Hepatocyte (in vitro differentiated cells): ENCODE results near the gene TRANK1. TPM values are rescaled to one million over a fixed set of nuclear protein-coding genes. Genes with fewer than 3 reads are reported as not detected.

ENCODE experiments used
- DNase-seq: peaks from one replicate; pipeline ENCODE4 v3.0.0-alpha.2; 2016; ENCODE audit warnings: low spot score
- H2AFZ ChIP-seq: fragments of 200-600 bp; sonication (generic); 2 replicates; pipeline ENCODE4 v1.6.0; 2016; ENCODE audit warnings: antibody characterized with exemption, mild to moderate bottlenecking
- H3K27ac ChIP-seq: fragments of 200-600 bp; sonication (generic); 2 replicates; pipeline ENCODE4 v1.5.1; 2016; ENCODE audit warnings: mild to moderate bottlenecking
- H3K27me3 ChIP-seq: fragments of 200-600 bp; sonication (generic); 2 replicates; pipeline ENCODE4 v1.6.1; 2016
- H3K36me3 ChIP-seq: fragments of 200-600 bp; sonication (generic); replicated peaks from 2 replicates; pipeline ENCODE4 v1.5.1; 2016; ENCODE audit warnings: low read depth; ENCODE audit not compliant: insufficient read depth
- H3K4me1 ChIP-seq: fragments of 200-600 bp; sonication (generic); 2 replicates; pipeline ENCODE4 v1.5.1; 2016; ENCODE audit warnings: mild to moderate bottlenecking, moderate library complexity; ENCODE audit not compliant: insufficient read depth
- H3K4me2 ChIP-seq: fragments of 200-600 bp; sonication (generic); 2 replicates; pipeline ENCODE4 v1.6.0; 2016
- H3K4me3 ChIP-seq: fragments of 200-600 bp; sonication (generic); 2 replicates; pipeline ENCODE4 v1.5.1; 2016; ENCODE audit warnings: mild to moderate bottlenecking
- H3K79me2 ChIP-seq: fragments of 200-600 bp; sonication (generic); 2 replicates; pipeline ENCODE4 v1.6.0; 2017; ENCODE audit warnings: mild to moderate bottlenecking
- H3K9me2 ChIP-seq: fragments of 200-600 bp; sonication (generic); replicated peaks from 2 replicates; pipeline ENCODE4 v1.6.0; 2017; ENCODE audit warnings: mild to moderate bottlenecking; ENCODE audit not compliant: insufficient read depth
- H3K9me3 ChIP-seq: fragments of 200-600 bp; sonication (generic); 2 replicates; pipeline ENCODE4 v1.5.1; 2016; ENCODE audit warnings: low read depth, mild to moderate bottlenecking
- H4K20me1 ChIP-seq: fragments of 200-600 bp; sonication (generic); 2 replicates; pipeline ENCODE4 v1.6.0; 2016; ENCODE audit warnings: mild to moderate bottlenecking; ENCODE audit not compliant: insufficient read depth, poor library complexity, severe bottlenecking
- CTCF ChIP-seq: fragments of 200-600 bp; sonication (generic); IDR thresholded peaks from 2 replicates; pipeline ENCODE4 v1.5.1; 2016; ENCODE audit warnings: antibody characterized with exemption, mild to moderate bottlenecking; ENCODE audit not compliant: poor library complexity
- EZH2 ChIP-seq: fragments of 200-600 bp; sonication (generic); IDR thresholded peaks from 2 replicates; pipeline ENCODE4 v1.6.1; 2016; ENCODE audit warnings: antibody characterized with exemption, mild to moderate bottlenecking, borderline replicate concordance
- EZH2phosphoT487 ChIP-seq: fragments of 200-600 bp; sonication (generic); IDR thresholded peaks from one replicate; pipeline ENCODE4 v1.6.1; 2018; ENCODE audit warnings: antibody characterized with exemption, mild to moderate bottlenecking, low read depth, moderate library complexity; ENCODE audit not compliant: unreplicated experiment, severe bottlenecking
- WGBS: methylation state at CpG from one replicate; pipeline ENCODE4 v1.1.6; 2016; ENCODE audit warnings: low lambda C conversion rate; ENCODE audit errors: missing lambda C conversion rate; 5-methylcytosine and 5-hydroxymethylcytosine counted together
- polyA plus RNA-seq: library from polyadenylated mRNA; unstranded; fragments of >200 nt; fragmentation: Nextera tagmentation; extraction: Ambion mirVana; gene quantifications from 2 replicates; pipeline ENCODE4 v1.2.1, GENCODE V29; 2016
- total RNA-seq: library from RNA; depleted of rRNA; stranded (reverse); fragments of >200 nt; gene quantifications from 2 replicates; pipeline ENCODE4 v1.2.3, GENCODE V29; 2014

Gene TRANK1
- total and polyA plus RNA-seq, 2 experiments from 2014 or later, result 8.5 to 19.9 TPM

- H2AFZ ChIP-seq, result no peak overlapping the region
- 87% methylated on average over 7 of the region's 7 CpGs for WGBS
- H4K20me1 ChIP-seq, result no peaks in the 10 kb centered on the region
- no peaks in the 10 kb centered on the region for H3K4me1 ChIP-seq
- H3K4me2 ChIP-seq, result no peak overlapping the region
- no peaks in the 10 kb centered on the region for H3K27me3 ChIP-seq
- no peak for DNase-seq
- H3K9me2 ChIP-seq, result no peaks in the 10 kb centered on the region
- H3K4me3 ChIP-seq, result no peak overlapping the region
- no peaks in the 10 kb centered on the region for H3K9me3 ChIP-seq
- H3K27ac ChIP-seq, result no peak overlapping the region
- H3K36me3 ChIP-seq, result no peaks in the 10 kb centered on the region
- TF ChIP-seq EZH2, result no peak
- TF ChIP-seq CTCF, result no peak
- TF ChIP-seq EZH2phosphoT487, result no peak
- no peaks in the 10 kb centered on the region for H3K79me2 ChIP-seq
Measured at GRCh38 chr3:36814066-36814717, 130.7 kb downstream of the TRANK1 start.

- no peaks in the 10 kb centered on the region for H3K9me3 ChIP-seq
- H3K4me2 ChIP-seq, result no peak overlapping the region
- 71% methylated on average over 6 of the region's 6 CpGs for WGBS
- H3K27me3 ChIP-seq, result no peaks in the 10 kb centered on the region
- H3K27ac ChIP-seq, result no peak overlapping the region
- no peaks in the 10 kb centered on the region for H4K20me1 ChIP-seq
- no peak overlapping the region for H2AFZ ChIP-seq
- H3K79me2 ChIP-seq, result no peaks in the 10 kb centered on the region
- TF ChIP-seq CTCF (no peak), EZH2 (no peak), EZH2phosphoT487 (no peak)
- DNase-seq, result no peak
- H3K4me3 ChIP-seq, result no peak overlapping the region
- H3K36me3 ChIP-seq, result no peaks in the 10 kb centered on the region
- H3K9me2 ChIP-seq, result no peaks in the 10 kb centered on the region
- H3K4me1 ChIP-seq, result no peaks in the 10 kb centered on the region
Measured at GRCh38 chr3:36813305-36813704, 131.5 kb downstream of the TRANK1 start.

- no peak overlapping the region for H3K4me3 ChIP-seq
- H3K27me3 ChIP-seq, result no peaks in the 10 kb centered on the region
- TF ChIP-seq EZH2phosphoT487, result no peak
- no peaks in the 10 kb centered on the region for H3K9me3 ChIP-seq
- no peaks in the 10 kb centered on the region for H3K9me2 ChIP-seq
- no peaks in the 10 kb centered on the region for H4K20me1 ChIP-seq
- H3K36me3 ChIP-seq, result no peaks in the 10 kb centered on the region
- WGBS, result 85% methylated on average over 1 of the region's 1 CpG
- no peak overlapping the region for H3K4me2 ChIP-seq
- H2AFZ ChIP-seq, result no peak overlapping the region
- no peaks in the 10 kb centered on the region for H3K79me2 ChIP-seq
- H3K27ac ChIP-seq, result no peak overlapping the region
- DNase-seq, result no peak
- no peaks in the 10 kb centered on the region for H3K4me1 ChIP-seq
Measured at GRCh38 chr3:36812240-36812639, 132.6 kb downstream of the TRANK1 start.

GRCh38 chr3:36811768-36812167 lies 133.1 kb downstream of the TRANK1 start:
- no peak for DNase-seq
- H3K79me2 ChIP-seq, result no peaks in the 10 kb centered on the region
- H3K27me3 ChIP-seq, result no peaks in the 10 kb centered on the region
- H3K9me3 ChIP-seq, result no peaks in the 10 kb centered on the region
- H2AFZ ChIP-seq, result no peak overlapping the region
- no peak overlapping the region for H3K4me3 ChIP-seq
- TF ChIP-seq EZH2phosphoT487, result no peak
- no peak for TF ChIP-seq EZH2
- no peak for TF ChIP-seq CTCF
- H4K20me1 ChIP-seq, result no peaks in the 10 kb centered on the region
- no peak overlapping the region for H3K4me2 ChIP-seq
- no peaks in the 10 kb centered on the region for H3K4me1 ChIP-seq
- no peak overlapping the region for H3K27ac ChIP-seq
- no peaks in the 10 kb centered on the region for H3K36me3 ChIP-seq
- WGBS, result 89% methylated on average over 2 of the region's 2 CpGs
- H3K9me2 ChIP-seq, result no peaks in the 10 kb centered on the region
